GM12878 (cell line): ENCODE results near the gene USO1. TPM values are rescaled to one million over a fixed set of nuclear protein-coding genes. Genes with fewer than 3 reads are reported as not detected.

Source experiments
- ATAC-seq: fragments of 200-7000 bp; cut with Tn5 transposase; 3 replicates; pipeline ENCODE4 v1.9.1; 2020; ENCODE audit warnings: mild to moderate bottlenecking, moderate library complexity
- BruUV-seq: library from RNA; stranded (reverse); fragments of 400-500 nt; replicated peaks from 2 replicates; lab custom pipeline; 2021; lab: Mats Ljungman, UMichigan
- CTCF ChIA-PET: fragments of 300-600 bp; sonication (Branson Sonifier 250); formaldehyde crosslinking; extraction: SDS; loops from one replicate; lab custom pipeline; 2021; ENCODE audit warnings: inconsistent platforms; lab: Yijun Ruan, JAX
- POLR2A ChIA-PET: fragments of 350-600 bp; formaldehyde crosslinking; extraction: SDS; loops from one replicate; lab custom pipeline; 2021; ENCODE audit warnings: inconsistent platforms; lab: Charles Lee
- RAD21 ChIA-PET: fragments of 300-600 bp; sonication (Branson Sonifier 250); formaldehyde crosslinking; loops from one replicate; lab custom pipeline; 2023; ENCODE audit warnings: antibody characterized with exemption; ENCODE audit not compliant: unreplicated experiment; lab: Charles Lee
- SMC1A ChIA-PET: fragments of 300-600 bp; sonication (Branson Sonifier 250); formaldehyde crosslinking; loops from one replicate; lab custom pipeline; 2023; ENCODE audit not compliant: unreplicated experiment, uncharacterized antibody; lab: Charles Lee
- DNase-seq: peaks from one replicate; pipeline ENCODE4 v3.0.0-alpha.2; 2011; ENCODE audit warnings: low read depth, low spot score
- FAIRE-seq: peaks from 3 replicates; lab custom pipeline; 2011; peaks lifted over from hg19 to GRCh38; lab: Jason Lieb, UNC
- H2AFZ ChIP-seq: 2 replicates; pipeline ENCODE4 v1.6.0; 2011; ENCODE audit warnings: low read depth, low read length, control low read depth; ENCODE audit not compliant: control insufficient read depth
- H3K27ac ChIP-seq: 2 replicates; pipeline ENCODE4 v1.5.1; 2011; ENCODE audit warnings: control low read depth; ENCODE audit not compliant: control insufficient read depth, insufficient read depth
- H3K27me3 ChIP-seq, 2 experiments: replicated peaks in 1 of 2; 2 replicates each; pipeline versions ENCODE4 v1.6.0 to v1.6.1; 2011; ENCODE audit warnings: low read length in 1 of 2; ENCODE audit not compliant: control insufficient read depth in 2 of 2, insufficient read depth in 2 of 2
- H3K36me3 ChIP-seq, 2 experiments: 2 replicates each; pipeline ENCODE4 v1.5.1; 2011; ENCODE audit warnings: low read length in 1 of 2; ENCODE audit not compliant: control insufficient read depth in 2 of 2, insufficient read depth in 2 of 2
- H3K4me1 ChIP-seq: 2 replicates; pipeline ENCODE4 v1.6.1; 2011; ENCODE audit warnings: mild to moderate bottlenecking, low read length, moderate library complexity, mixed read lengths; ENCODE audit not compliant: control insufficient read depth, insufficient read depth
- H3K4me2 ChIP-seq: 2 replicates; pipeline ENCODE4 v1.6.0; 2011; ENCODE audit warnings: control low read depth; ENCODE audit not compliant: control insufficient read depth, insufficient read depth
- H3K4me3 ChIP-seq: fragments of 200-600 bp; sonication (generic); 2 replicates; pipeline ENCODE4 v1.5.1; 2016
- H3K79me2 ChIP-seq: 2 replicates; pipeline ENCODE4 v1.6.0; 2011; ENCODE audit warnings: low read length; ENCODE audit not compliant: control insufficient read depth, insufficient read depth
- H3K9ac ChIP-seq: 2 replicates; pipeline ENCODE4 v1.8.0; 2011; ENCODE audit warnings: low read length, control low read depth, mixed read lengths; ENCODE audit not compliant: control insufficient read depth, insufficient read depth
- H3K9me3 ChIP-seq: replicated peaks from 3 replicates; pipeline ENCODE4 v1.5.1; 2011; ENCODE audit warnings: mild to moderate bottlenecking, low read length; ENCODE audit not compliant: control insufficient read depth, insufficient read depth
- H4K20me1 ChIP-seq: 2 replicates; pipeline ENCODE4 v1.6.0; 2011; ENCODE audit not compliant: control insufficient read depth, insufficient read depth
- BCL11A ChIP-seq: IDR thresholded peaks from 2 replicates; pipeline ENCODE4 v1.6.1; 2011; ENCODE audit warnings: low read depth, low read length
- BHLHE40 ChIP-seq, 2 experiments: fragments of 450-650 bp in 1 of 2; IDR thresholded peaks; 2 replicates each; pipeline ENCODE4 v1.6.1; 2011 to 2017; ENCODE audit warnings: low read depth in 2 of 2, borderline replicate concordance in 1 of 2, improper control_type of control experiment in 1 of 2, low read length in 1 of 2, mild to moderate bottlenecking in 1 of 2
- FOXM1 ChIP-seq: IDR thresholded peaks from 2 replicates; pipeline ENCODE4 v1.6.1; 2012; ENCODE audit warnings: low read depth, mild to moderate bottlenecking, inconsistent platforms, low read length, moderate library complexity
- GABPA ChIP-seq: IDR thresholded peaks from 2 replicates; pipeline ENCODE4 v1.6.1; 2014; ENCODE audit warnings: antibody characterized with exemption, low read depth, mild to moderate bottlenecking, inconsistent platforms
- MYB ChIP-seq: fragments of 150-350 bp; IDR thresholded peaks from 2 replicates; pipeline ENCODE4 v1.6.1; 2014; ENCODE audit warnings: mild to moderate bottlenecking, low read depth, low read length, borderline replicate concordance
- MYC ChIP-seq: IDR thresholded peaks from 2 replicates; pipeline ENCODE4 v1.6.1; 2011; ENCODE audit warnings: mild to moderate bottlenecking, low read length, moderate library complexity, inconsistent platforms; ENCODE audit not compliant: insufficient read depth, insufficient replicate concordance, insufficient read length, severe bottlenecking
- POLR2AphosphoS2 ChIP-seq: IDR thresholded peaks from 2 replicates; pipeline ENCODE4 v1.6.1; 2011; ENCODE audit warnings: low read depth, mild to moderate bottlenecking, low read length, improper control_type of control experiment, moderate library complexity
- POLR2AphosphoS5 ChIP-seq: IDR thresholded peaks from 2 replicates; pipeline ENCODE4 v1.6.1; 2011; ENCODE audit warnings: mild to moderate bottlenecking, low read length, inconsistent platforms
- SMAD1 ChIP-seq: fragments of 450-650 bp; IDR thresholded peaks from 2 replicates; pipeline ENCODE4 v1.6.1; 2018; ENCODE audit warnings: mild to moderate bottlenecking, low read depth; ENCODE audit not compliant: partially characterized antibody
- SRF ChIP-seq, 2 experiments: IDR thresholded peaks; 2 replicates each; pipeline ENCODE4 v1.6.1; 2011; ENCODE audit warnings: low read depth in 2 of 2, low read length in 2 of 2, mild to moderate bottlenecking in 1 of 2, moderate library complexity in 1 of 2
- SUZ12 ChIP-seq: fragments of 200-600 bp; sonication (generic); IDR thresholded peaks from one replicate; pipeline ENCODE4 v1.6.1; 2018; ENCODE audit warnings: antibody characterized with exemption, mild to moderate bottlenecking; ENCODE audit not compliant: unreplicated experiment
- ZZZ3 ChIP-seq: IDR thresholded peaks from 2 replicates; pipeline ENCODE4 v1.6.1; 2011; ENCODE audit warnings: low read depth; ENCODE audit not compliant: control insufficient read depth, insufficient read length
- WGBS: methylation state at CpG from one replicate; pipeline ENCODE4 v1.1.6; 2016; ENCODE audit warnings: low lambda C conversion rate; ENCODE audit not compliant: insufficient replicate concordance, insufficient coverage; ENCODE audit errors: missing lambda C conversion rate; 5-methylcytosine and 5-hydroxymethylcytosine counted together
- in situ Hi-C: fragments of 300-500 bp; cut with MboI; formaldehyde crosslinking; loops from 9 replicates; pipeline ENCODE4 v1.14.3; 2018; ENCODE audit warnings: mixed read lengths
- intact Hi-C: fragments of 100-400 bp; cut with micrococcal nuclease; formaldehyde crosslinking; loops from one replicate; pipeline ENCODE4 v1.14.2; 2022; ENCODE audit not compliant: unreplicated experiment
- polyA plus RNA-seq, 11 experiments: library from polyadenylated mRNA; depleted of rRNA in 4 of 11; unstranded in 6 of 11; stranded (reverse) in 5 of 11; fragments of >200 nt; fragmentation: Nextera tagmentation in 4 of 11; fragmentation: Illumina TruSeq in 1 of 11; extraction: Ambion mirVana in 4 of 11; extraction: Trizol in 1 of 11; gene quantifications; 1 replicate in 1 of 11; 2 replicates in 10 of 11; pipeline versions ENCODE4 v1.2.1 to v1.2.3, GENCODE V29; 2011 to 2016; ENCODE audit warnings: inconsistent platforms in 2 of 11, missing spikeins in 2 of 11, low read depth in 1 of 11
- total RNA-seq, 4 experiments: library from RNA; depleted of rRNA in 3 of 4; stranded (reverse); fragments of >200 nt in 3 of 4; fragmentation: Illumina TruSeq in 1 of 4; extraction: Trizol in 1 of 4; gene quantifications; 2 replicates each; pipeline versions ENCODE4 v1.2.1 to v1.2.3, GENCODE V29; 2013 to 2021
- TF ChIP-seq, protein P1 (sequence below): IDR thresholded peaks from 2 replicates; pipeline ENCODE4 v1.6.1; 2012; ENCODE audit warnings: low read length, inconsistent platforms

Gene USO1
- total and polyA plus RNA-seq, 10 of the 15 experiments (the other 5 are each of a cell fraction or from before 2014, with no cell fraction given): 19.4 to 79.7 (median 59.6) TPM

GRCh38 chr4:75675004-75675531 lies 49.3 kb upstream of the USO1 start:
- no peak for FAIRE-seq
- POLR2A ChIA-PET: interaction anchor here (0.6 to 8.7 kb wide), 4 partner anchors 21 to 172 kb away, joined by 3 to 72 read pairs (median 7); partner anchors contain the start of gene USO1
- no TSS peak for BruUV-seq
- no peak for DNase-seq
- Histone ChIP-seq H3K27me3 (no peaks in the 10 kb centered on the region), H3K27ac (no peak overlapping the region), H3K79me2 (peaks cover 34% of the 10 kb centered on the region), H3K4me2 (no peak overlapping the region), H3K9me3 (no peaks in the 10 kb centered on the region), H3K9ac (no peak overlapping the region), H4K20me1 (no peaks in the 10 kb centered on the region; the same call in 1 of the 2 replicates), H3K36me3 (no peaks in the 10 kb centered on the region), H3K4me1 (peaks cover 5% of the 10 kb centered on the region; the same call in 1 of the 2 replicates), H3K4me3 (no peak overlapping the region), H2AFZ (no peak overlapping the region)
- in situ Hi-C loops: no loop called here
- intact Hi-C loops: no loop called here
- RAD21 ChIA-PET: interaction anchor here (3.7 kb wide), 1 partner anchor 49 kb away, joined by 28 read pairs; the partner anchor contains the start of gene USO1
- WGBS: over 99% methylated on average over 11 of the region's 11 CpGs
- no peak for TF ChIP-seq MYB
- TF ChIP-seq, protein P1, sequence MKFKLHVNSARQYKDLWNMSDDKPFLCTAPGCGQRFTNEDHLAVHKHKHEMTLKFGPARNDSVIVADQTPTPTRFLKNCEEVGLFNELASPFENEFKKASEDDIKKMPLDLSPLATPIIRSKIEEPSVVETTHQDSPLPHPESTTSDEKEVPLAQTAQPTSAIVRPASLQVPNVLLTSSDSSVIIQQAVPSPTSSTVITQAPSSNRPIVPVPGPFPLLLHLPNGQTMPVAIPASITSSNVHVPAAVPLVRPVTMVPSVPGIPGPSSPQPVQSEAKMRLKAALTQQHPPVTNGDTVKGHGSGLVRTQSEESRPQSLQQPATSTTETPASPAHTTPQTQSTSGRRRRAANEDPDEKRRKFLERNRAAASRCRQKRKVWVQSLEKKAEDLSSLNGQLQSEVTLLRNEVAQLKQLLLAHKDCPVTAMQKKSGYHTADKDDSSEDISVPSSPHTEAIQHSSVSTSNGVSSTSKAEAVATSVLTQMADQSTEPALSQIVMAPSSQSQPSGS: no peak
- ATAC-seq: no peak
- SMC1A ChIA-PET: interaction anchor here (0.6 to 8.5 kb wide), 4 partner anchors 35 to 303 kb away, joined by 3 to 98 read pairs (median 4); partner anchors contain the start of gene USO1
- CTCF ChIA-PET: interaction anchor here (0.8 kb wide), 1 partner anchor 48 kb away, joined by 3 read pairs; no protein-coding TSS in a partner anchor

GRCh38 chr4:75678473-75678872 lies 45.9 kb upstream of the USO1 start:
- RAD21 ChIA-PET: no interaction called here
- Histone ChIP-seq H3K9ac (no peak overlapping the region), H3K4me3 (no peak overlapping the region), H2AFZ (no peak overlapping the region), H3K4me1 (peaks cover 5% of the 10 kb centered on the region), H3K27me3 (no peaks in the 10 kb centered on the region), H3K4me2 (no peak overlapping the region), H3K79me2 (peaks cover 3% of the 10 kb centered on the region; the same call in 1 of the 2 replicates), H3K9me3 (no peaks in the 10 kb centered on the region), H3K36me3 (no peaks in the 10 kb centered on the region), H4K20me1 (no peaks in the 10 kb centered on the region), H3K27ac (no peak overlapping the region)
- intact Hi-C loops (no loop called here), in situ Hi-C loops (no loop called here)
- POLR2A ChIA-PET: no interaction called here
- ATAC-seq (no peak), FAIRE-seq (no peak), DNase-seq (no peak)
- CTCF ChIA-PET: no interaction called here
- no peak for TF ChIP-seq SUZ12
- no peak for TF ChIP-seq SRF (IDR thresholded peaks at IDR 0.05; ENCODE audit: low read depth in 2 of 2, low read length in 2 of 2)
- no peak for TF ChIP-seq MYC
- TF ChIP-seq ZZZ3: no peak
- TF ChIP-seq POLR2AphosphoS2: no peak
- no peak for TF ChIP-seq FOXM1
- no peak for TF ChIP-seq GABPA
- TF ChIP-seq SMAD1: no peak
- TF ChIP-seq POLR2AphosphoS5: no peak
- TF ChIP-seq BCL11A: no peak
- TF ChIP-seq BHLHE40 (IDR thresholded peaks at IDR 0.05; ENCODE audit: borderline replicate concordance in 1 of 2, low read depth in 2 of 2, low read length in 1 of 2): no peak
- SMC1A ChIA-PET: no interaction called here
- no TSS peak for BruUV-seq
